K562 (cell line): ENCODE data around the gene TXNRD1. TPM values are rescaled to one million over a fixed set of nuclear protein-coding genes. Genes with fewer than 3 reads are reported as not detected.

ENCODE experiments used
- AFF4 ChIP-seq: sonication (generic); formaldehyde crosslinking; IDR thresholded peaks from 2 replicates; pipeline ENCODE4 v1.8.0; 2023; ENCODE audit warnings: mild to moderate bottlenecking, missing genetic modification reagents
- ARNT ChIP-seq, 2 experiments: fragments of 450-650 bp; IDR thresholded peaks; 2 replicates each; pipeline ENCODE4 v1.6.1; 2016; ENCODE audit warnings: mild to moderate bottlenecking in 1 of 2
- DEAF1 ChIP-seq: fragments of 450-650 bp; formaldehyde crosslinking; IDR thresholded peaks from 2 replicates; pipeline ENCODE4 v1.4.0; 2020; ENCODE audit warnings: mild to moderate bottlenecking, moderate library complexity
- E2F3 ChIP-seq: fragments of 250-450 bp; sonication (Bioruptor Pico); IDR thresholded peaks from 2 replicates; pipeline ENCODE4 v1.4.0; 2020; ENCODE audit warnings: mild to moderate bottlenecking
- FOXJ3 ChIP-seq: sonication (generic); formaldehyde crosslinking; IDR thresholded peaks from 2 replicates; pipeline ENCODE4 v1.4.0; 2020; ENCODE audit warnings: mild to moderate bottlenecking, missing genetic modification reagents
- GATAD2B ChIP-seq: fragments of 450-650 bp; IDR thresholded peaks from 2 replicates; pipeline ENCODE4 v1.6.1; 2017; ENCODE audit warnings: mild to moderate bottlenecking, borderline replicate concordance
- HES1 ChIP-seq: fragments of 450-650 bp; IDR thresholded peaks from 2 replicates; pipeline ENCODE4 v1.6.1; 2016; ENCODE audit warnings: low read depth, mild to moderate bottlenecking, moderate library complexity
- KDM4B ChIP-seq, 2 experiments: fragments of 450-650 bp in 1 of 2; sonication (generic) in 1 of 2; IDR thresholded peaks; 2 replicates each; pipeline ENCODE4 v1.6.1; 2016 to 2017; ENCODE audit warnings: borderline replicate concordance in 2 of 2, antibody characterized with exemption in 1 of 2, low read depth in 1 of 2, mild to moderate bottlenecking in 1 of 2
- LARP7 ChIP-seq: fragments of 450-650 bp; IDR thresholded peaks from 2 replicates; pipeline ENCODE4 v1.6.1; 2016
- MECOM ChIP-seq: fragments of 250-450 bp; sonication (Bioruptor Pico); IDR thresholded peaks from 2 replicates; pipeline ENCODE4 v1.8.0; 2022; ENCODE audit warnings: inconsistent platforms
- MEF2A ChIP-seq: IDR thresholded peaks from 2 replicates; pipeline ENCODE4 v1.6.1; 2011; ENCODE audit warnings: low read depth, mild to moderate bottlenecking, low read length, moderate library complexity; ENCODE audit not compliant: control insufficient read depth
- NR2F6 ChIP-seq: fragments of 450-650 bp; formaldehyde crosslinking; IDR thresholded peaks from 2 replicates; pipeline ENCODE4 v1.4.0; 2020; ENCODE audit warnings: mild to moderate bottlenecking
- RBM25 ChIP-seq: fragments of 200-400 bp; formaldehyde crosslinking; IDR thresholded peaks from 2 replicates; pipeline ENCODE4 v1.6.1; 2018; ENCODE audit warnings: low read length, low read depth, moderate library complexity; ENCODE audit not compliant: severe bottlenecking
- SNRNP70 ChIP-seq: fragments of 200-400 bp; formaldehyde crosslinking; optimal IDR thresholded peaks from 2 replicates; pipeline ENCODE3; 2017; ENCODE audit warnings: low read depth, low read length
- TAF7 ChIP-seq: fragments of 450-650 bp; IDR thresholded peaks from 2 replicates; pipeline ENCODE4 v1.6.1; 2016; ENCODE audit warnings: missing genetic modification characterization, missing compliant biosample characterization
- TAL1 ChIP-seq: fragments of 450-650 bp; IDR thresholded peaks from 2 replicates; pipeline ENCODE4 v1.6.1; 2016; ENCODE audit warnings: mild to moderate bottlenecking
- ZNF124 ChIP-seq: sonication (generic); formaldehyde crosslinking; IDR thresholded peaks from 2 replicates; pipeline ENCODE4 v1.8.1; 2022; ENCODE audit warnings: missing genetic modification reagents
- ZNF696 ChIP-seq: fragments of 250-450 bp; sonication (Bioruptor Pico); conservative IDR thresholded peaks from 2 replicates; pipeline ENCODE4 v1.4.0; 2020; ENCODE audit warnings: mild to moderate bottlenecking, moderate library complexity
- polyA plus RNA-seq, 8 experiments: library from polyadenylated mRNA; depleted of rRNA in 4 of 8; stranded (reverse) in 5 of 8; unstranded in 3 of 8; fragments of >200 nt; fragmentation: Nextera tagmentation in 2 of 8; fragmentation: Illumina TruSeq in 1 of 8; extraction: Ambion mirVana in 2 of 8; extraction: Trizol in 1 of 8; gene quantifications; 2 replicates each; pipeline versions ENCODE4 v1.2.1 to v1.2.3, GENCODE V29; 2011 to 2014; ENCODE audit warnings: inconsistent platforms in 1 of 8, missing spikeins in 1 of 8
- total RNA-seq, 7 experiments: library from RNA; depleted of rRNA in 6 of 7; stranded (reverse); fragments of >200 nt in 6 of 7; fragmentation: Illumina TruSeq in 2 of 7; extraction: Trizol in 2 of 7; gene quantifications; 2 replicates each; pipeline versions ENCODE4 v1.2.1 to v1.2.3, GENCODE V29; 2011 to 2021; ENCODE audit warnings: low replicate concordance in 1 of 7
- TF ChIP-seq, protein P1 (sequence below): sonication (generic); formaldehyde crosslinking; IDR thresholded peaks from 2 replicates; pipeline ENCODE4 v1.8.1; 2022; ENCODE audit warnings: missing genetic modification reagents
- TF ChIP-seq, protein P2 (sequence below): sonication (generic); formaldehyde crosslinking; IDR thresholded peaks from 2 replicates; pipeline ENCODE4 v1.8.0; 2022; ENCODE audit warnings: mild to moderate bottlenecking, missing genetic modification reagents, borderline replicate concordance

The TXNRD1 gene
- total and polyA plus RNA-seq, 9 of the 15 experiments (the other 6 are each of a cell fraction or from before 2014, with no cell fraction given): 107 to 189 (median 146) TPM

DNA sequence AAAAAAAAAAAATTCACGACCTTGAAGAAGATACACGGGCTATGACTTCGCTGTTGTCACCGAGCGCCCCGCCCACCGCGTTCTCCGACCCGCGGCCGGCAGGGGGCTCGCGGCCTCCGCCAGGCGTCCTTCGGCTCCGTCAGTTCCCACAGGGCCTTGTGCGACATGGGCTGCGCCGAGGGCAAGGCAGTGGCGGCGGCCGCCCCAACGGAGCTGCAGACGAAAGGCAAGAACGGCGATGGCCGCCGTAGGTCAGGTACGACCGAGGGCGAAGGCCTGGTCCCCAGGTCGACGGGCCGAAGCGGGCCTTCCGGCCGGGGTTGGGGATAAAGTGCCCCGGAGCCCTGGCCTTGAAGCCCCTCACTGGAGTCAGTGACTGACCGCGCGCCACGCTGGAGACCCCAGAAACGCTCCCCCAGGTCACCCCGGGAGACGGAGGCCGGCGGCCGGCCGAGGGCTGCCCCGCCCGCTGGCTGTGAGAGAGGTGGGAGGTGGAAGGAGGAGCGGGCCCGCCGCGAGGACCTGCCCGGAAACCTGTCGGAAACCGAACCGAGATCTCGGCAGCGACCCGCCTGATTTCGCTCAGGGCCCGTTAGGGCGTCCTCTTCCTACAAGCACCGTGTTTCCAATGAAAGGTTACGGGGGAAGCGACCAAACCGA is at the start of gene TXNRD1 (continued):
- TF ChIP-seq MECOM (CRISPR knock-in tag) (no peak), AFF4 (CRISPR knock-in tag) (no peak), MEF2A (no peak), ARNT (IDR thresholded peaks at IDR 0.05) (no peak), FOXJ3 (CRISPR knock-in tag) (no peak), HES1 (no peak), ZNF124 (no peak), KDM4B (IDR thresholded peaks at IDR 0.05; ENCODE audit: borderline replicate concordance in 2 of 2, low read depth in 1 of 2) (no peak), E2F3 (CRISPR knock-in tag) (0 out of 2 replicates have a peak, but pooled peaks have one; percentile 21), ZNF696 (CRISPR knock-in tag) (no peak), RBM25 (no peak), NR2F6 (CRISPR knock-in tag) (no peak), TAL1 (no peak), GATAD2B (0 out of 2 replicates have a peak, but pooled peaks have one; percentile 35), LARP7 (no peak), SNRNP70 (no peak), TAF7 (tag) (no peak), DEAF1 (CRISPR knock-in tag) (peak; percentile 78)
- TF ChIP-seq, protein P1, sequence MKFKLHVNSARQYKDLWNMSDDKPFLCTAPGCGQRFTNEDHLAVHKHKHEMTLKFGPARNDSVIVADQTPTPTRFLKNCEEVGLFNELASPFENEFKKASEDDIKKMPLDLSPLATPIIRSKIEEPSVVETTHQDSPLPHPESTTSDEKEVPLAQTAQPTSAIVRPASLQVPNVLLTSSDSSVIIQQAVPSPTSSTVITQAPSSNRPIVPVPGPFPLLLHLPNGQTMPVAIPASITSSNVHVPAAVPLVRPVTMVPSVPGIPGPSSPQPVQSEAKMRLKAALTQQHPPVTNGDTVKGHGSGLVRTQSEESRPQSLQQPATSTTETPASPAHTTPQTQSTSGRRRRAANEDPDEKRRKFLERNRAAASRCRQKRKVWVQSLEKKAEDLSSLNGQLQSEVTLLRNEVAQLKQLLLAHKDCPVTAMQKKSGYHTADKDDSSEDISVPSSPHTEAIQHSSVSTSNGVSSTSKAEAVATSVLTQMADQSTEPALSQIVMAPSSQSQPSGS (CRISPR knock-in tag): no peak
- TF ChIP-seq, protein P2, sequence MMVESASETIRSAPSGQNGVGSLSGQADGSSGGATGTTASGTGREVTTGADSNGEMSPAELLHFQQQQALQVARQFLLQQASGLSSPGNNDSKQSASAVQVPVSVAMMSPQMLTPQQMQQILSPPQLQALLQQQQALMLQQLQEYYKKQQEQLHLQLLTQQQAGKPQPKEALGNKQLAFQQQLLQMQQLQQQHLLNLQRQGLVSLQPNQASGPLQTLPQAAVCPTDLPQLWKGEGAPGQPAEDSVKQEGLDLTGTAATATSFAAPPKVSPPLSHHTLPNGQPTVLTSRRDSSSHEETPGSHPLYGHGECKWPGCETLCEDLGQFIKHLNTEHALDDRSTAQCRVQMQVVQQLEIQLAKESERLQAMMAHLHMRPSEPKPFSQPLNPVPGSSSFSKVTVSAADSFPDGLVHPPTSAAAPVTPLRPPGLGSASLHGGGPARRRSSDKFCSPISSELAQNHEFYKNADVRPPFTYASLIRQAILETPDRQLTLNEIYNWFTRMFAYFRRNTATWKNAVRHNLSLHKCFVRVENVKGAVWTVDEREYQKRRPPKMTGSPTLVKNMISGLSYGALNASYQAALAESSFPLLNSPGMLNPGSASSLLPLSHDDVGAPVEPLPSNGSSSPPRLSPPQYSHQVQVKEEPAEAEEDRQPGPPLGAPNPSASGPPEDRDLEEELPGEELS (CRISPR knock-in tag): no peak
